ENCODE measurements around the gene SH2D6.

The SH2D6 gene

DNA sequence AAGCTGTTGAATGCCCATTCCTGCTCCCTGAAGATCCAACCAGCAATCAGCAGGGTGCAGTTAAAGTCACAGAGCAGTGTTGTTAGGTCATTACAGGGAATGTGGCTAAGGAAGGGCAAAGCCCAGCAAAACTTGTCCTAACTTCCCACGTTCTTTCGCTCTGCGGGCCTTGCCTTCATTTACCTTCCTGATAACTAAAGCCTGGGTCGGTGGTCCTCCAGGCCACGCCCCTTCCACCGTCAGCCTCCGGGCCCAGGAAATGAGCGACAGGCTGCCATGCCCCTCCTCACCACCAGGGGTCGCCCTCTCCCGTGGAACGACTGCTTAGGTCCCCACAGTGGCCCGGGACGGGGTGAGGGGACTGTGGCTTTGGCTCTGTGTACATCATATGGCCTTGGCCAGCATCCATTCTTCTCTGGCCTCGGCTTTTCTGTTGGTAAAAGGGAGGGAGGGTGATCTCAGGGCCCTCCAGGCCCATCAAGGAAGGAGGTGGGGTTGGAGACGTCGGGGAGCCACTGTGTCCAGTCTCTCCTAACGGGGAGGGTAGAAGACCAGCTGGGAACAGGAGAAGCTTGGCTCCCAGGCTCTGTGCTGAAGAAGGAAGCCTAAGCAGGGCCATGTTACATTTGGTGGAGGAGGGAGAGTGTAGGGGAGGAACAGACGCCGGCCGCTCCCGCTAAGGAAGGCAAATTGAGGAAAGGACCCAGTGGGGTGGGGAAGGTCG is 2.2 kb downstream of the SH2D6 start:
- in situ Hi-C loops (cut with HindIII; ENCODE audit: low sequenced_read_pairs), result loop anchor here (25.0 kb wide), 1 partner anchor 117 kb away; the partner anchor contains the start of gene MAT2A

DNA sequence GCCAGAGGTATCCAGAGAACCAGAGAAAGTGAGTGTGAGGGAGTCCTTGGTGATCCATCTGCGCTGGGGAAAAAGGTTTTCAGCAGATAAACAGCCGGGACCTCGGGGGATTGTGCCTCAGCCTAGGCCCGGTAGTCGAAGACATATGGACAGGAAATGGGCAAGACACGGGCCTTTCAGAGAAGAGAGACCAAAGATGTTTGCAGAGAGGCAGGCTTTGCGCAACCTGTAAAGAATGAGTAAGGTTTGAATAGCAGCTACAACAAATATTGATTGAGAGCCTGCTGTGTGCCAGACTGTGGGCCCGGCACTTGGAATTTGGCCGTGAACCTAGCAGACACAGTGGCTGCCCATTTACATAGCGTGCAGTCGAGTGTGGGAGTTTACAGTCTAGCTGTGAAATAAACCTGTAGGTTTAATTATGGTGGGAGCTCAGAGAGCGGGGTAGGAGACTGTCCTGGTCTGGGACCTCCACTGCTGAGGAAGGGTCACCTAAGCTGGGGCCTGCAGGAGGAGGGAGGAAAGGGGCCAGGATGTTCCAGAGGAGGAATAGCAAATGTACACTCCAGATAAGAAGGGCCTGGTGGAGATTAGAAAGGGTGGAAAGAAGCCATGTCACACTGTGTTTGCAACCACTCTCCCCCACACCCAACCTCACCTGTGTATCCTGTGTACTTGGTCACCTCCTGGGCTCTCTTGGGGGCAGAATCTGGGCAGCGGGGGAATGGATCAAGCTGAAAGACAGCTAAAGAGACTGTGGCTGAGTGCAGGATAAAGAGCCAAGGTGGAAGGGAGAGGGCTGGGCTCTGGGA is 3.0 kb downstream of the SH2D6 start:
- in situ Hi-C loops (cut with HindIII; ENCODE audit: low sequenced_read_pairs), result loop anchor here (25.0 kb wide), 1 partner anchor 116 kb away; the partner anchor contains the start of gene MAT2A

DNA sequence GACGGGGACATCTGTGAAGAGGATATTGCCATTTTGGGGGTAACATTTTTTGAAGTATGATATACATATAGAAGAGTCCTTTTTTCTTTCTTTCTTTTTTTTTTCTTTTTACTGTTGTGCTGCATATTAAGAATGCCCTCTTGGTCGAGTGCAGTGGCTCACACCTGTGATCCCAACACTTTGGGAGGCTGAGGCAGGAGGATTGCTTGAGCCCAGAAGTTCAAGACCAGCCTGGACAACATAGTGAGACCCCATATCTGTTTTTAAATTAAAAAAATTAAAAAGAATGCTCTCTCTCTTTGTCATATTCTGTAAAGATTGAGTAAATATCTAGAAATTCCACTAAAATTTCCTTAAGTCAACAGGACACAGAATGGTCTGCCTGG is 3.6 kb downstream of the SH2D6 start:
- in situ Hi-C loops (cut with HindIII; ENCODE audit: low sequenced_read_pairs), result loop anchor here (25.0 kb wide), 1 partner anchor 115 kb away; the partner anchor contains the start of gene MAT2A

DNA sequence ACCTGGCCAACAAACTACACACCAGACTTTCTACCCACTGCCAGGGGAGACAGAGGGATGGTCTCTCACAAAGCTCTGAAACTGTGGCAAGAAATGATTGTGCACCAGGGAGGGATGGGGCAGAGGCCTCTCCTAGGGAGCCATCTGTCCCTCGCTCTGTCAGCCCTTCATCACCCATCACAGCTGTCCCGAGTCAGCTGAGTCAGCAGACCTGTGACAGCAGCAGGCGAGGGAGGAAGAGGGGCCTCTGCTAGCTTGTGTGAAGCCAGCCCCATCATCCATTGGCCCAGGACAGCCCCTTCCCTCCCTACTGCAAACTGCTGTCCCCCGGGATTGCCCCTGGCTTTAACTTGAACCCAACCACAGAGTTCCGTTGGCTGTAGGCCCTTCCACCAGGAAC is 5.0 kb downstream of the SH2D6 start:
- in situ Hi-C loops (cut with HindIII; ENCODE audit: low sequenced_read_pairs), result loop anchor here (25.0 kb wide), 1 partner anchor 114 kb away; the partner anchor contains the start of gene MAT2A

DNA sequence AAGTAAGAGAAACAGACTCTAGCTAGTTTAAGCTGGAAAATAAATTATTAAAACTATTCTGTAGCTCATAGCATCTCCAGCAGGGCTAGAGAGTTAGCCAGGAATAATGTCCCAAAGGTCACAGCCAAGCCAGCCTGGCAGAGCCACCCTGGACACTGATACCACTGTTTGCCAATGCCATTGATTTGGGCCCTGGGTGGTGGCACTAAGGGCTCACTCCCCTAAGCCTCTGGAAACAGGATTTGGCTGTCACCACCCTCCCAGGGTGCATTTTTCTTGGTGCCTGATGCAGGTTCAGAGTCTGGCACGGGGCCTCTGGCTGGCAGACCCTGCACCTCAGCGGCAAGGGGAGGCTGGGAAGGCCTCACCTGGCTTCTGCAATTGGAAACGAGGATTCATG is 7.1 kb downstream of the SH2D6 start:
- in situ Hi-C loops (cut with HindIII; ENCODE audit: low sequenced_read_pairs), result no loop called here

DNA sequence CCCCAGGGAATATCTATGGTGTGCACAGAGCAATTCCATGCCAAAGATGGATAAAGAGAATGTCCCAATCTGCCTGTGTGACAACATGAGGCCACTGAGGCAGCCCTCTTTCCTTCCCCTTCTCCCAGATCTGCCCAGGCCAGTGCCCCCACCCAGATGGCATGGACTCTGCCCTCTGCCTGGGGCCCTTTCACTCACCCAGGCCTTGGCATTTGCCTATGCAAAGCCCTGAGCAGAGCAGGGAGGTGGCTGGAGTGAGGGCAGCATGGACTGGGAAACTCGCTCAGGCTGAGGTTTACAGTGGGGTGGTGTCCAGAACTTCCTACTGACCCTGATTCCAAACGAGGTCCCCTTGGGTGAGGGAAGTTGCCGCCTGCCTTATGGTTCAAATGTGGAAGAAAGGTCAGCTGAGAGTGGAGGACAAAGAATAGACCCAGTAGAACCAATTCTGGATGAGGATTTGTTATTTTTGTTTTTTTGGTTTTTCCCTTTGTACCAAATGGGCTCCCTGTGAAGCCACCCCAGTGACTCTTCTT is 8.9 kb downstream of the SH2D6 start:
- in situ Hi-C loops (cut with HindIII; ENCODE audit: low sequenced_read_pairs), result no loop called here

DNA sequence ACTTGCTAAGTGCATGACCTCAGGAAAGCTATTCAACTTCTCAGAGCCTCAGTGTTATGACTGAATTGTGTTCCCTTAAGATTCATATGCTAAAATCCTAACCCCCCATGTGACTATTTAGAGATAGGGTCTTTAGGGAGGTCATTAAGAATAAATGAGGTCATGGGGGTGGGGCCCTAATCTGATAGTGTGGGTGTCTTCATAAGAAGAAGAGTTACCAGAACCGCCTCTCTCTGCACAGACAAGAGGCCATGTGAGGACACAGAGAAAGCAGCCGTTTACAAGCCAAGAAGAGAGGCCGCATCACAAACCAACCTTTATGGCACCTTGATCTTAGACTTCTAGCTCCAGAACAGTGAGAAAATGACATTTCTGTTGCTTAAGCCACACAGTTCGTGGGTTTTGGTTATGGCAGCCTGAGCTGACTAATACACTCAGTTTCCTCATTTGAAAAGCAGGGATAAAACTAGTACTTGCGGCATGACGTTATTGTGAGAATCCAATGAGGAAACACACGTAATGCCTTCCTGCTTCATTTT is 9.9 kb downstream of the SH2D6 start:
- in situ Hi-C loops (cut with HindIII; ENCODE audit: low sequenced_read_pairs), result no loop called here

DNA sequence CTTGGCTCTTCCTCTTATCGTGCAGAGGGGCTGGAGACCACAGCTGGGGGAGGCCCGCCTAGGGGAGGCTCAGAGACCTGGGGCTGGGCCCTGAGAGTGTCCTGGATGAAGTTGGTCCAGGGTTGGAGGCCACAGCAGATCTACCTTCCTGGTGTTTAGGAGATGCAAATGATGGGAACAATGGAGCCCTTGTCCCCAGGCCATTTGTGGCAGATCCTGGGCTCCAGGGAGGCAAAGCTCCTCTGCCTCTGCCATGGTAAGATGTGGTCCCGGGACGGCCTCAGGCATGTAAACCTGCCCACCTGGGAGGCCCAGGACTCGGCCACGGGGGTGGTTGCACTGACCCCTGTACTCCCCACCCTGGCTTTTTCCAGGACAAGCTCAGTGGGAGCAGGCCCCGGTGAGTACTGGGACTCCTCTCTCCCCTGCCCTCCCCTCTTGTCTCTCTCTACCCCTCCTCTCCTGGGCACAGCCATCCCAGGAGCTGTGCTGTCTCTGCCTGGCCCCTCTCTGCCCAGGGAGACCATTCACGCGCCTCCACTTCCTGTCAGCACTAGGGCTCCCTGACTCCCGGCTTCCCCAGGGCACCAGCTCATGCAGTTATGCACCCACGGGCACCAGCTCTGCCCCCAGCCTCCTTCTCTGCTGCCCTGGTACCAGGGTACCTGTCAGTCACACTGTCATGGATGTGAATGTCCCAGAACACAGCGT is 10.9 kb downstream of the SH2D6 start:
- in situ Hi-C loops (cut with HindIII; ENCODE audit: low sequenced_read_pairs), result no loop called here

DNA sequence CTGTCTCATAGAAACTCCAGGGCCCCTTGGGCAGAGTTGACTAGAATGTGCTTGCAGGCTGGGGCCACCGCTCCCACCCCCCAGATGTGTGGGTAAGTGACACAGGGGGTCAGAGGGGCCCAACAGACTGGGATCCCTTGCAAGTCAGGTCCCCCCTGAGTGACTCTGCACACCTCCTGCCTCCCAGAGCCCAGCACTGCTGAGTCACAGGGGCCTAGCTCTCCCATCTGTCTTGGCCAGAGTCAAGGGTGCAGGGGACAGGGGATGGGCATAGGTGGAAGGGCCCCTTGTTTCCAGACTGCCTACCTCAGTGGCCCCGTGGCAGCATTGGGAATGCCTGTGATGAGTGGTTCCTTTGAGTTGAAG is 11.4 kb downstream of the SH2D6 start:
- in situ Hi-C loops (cut with HindIII; ENCODE audit: low sequenced_read_pairs), result no loop called here

DNA sequence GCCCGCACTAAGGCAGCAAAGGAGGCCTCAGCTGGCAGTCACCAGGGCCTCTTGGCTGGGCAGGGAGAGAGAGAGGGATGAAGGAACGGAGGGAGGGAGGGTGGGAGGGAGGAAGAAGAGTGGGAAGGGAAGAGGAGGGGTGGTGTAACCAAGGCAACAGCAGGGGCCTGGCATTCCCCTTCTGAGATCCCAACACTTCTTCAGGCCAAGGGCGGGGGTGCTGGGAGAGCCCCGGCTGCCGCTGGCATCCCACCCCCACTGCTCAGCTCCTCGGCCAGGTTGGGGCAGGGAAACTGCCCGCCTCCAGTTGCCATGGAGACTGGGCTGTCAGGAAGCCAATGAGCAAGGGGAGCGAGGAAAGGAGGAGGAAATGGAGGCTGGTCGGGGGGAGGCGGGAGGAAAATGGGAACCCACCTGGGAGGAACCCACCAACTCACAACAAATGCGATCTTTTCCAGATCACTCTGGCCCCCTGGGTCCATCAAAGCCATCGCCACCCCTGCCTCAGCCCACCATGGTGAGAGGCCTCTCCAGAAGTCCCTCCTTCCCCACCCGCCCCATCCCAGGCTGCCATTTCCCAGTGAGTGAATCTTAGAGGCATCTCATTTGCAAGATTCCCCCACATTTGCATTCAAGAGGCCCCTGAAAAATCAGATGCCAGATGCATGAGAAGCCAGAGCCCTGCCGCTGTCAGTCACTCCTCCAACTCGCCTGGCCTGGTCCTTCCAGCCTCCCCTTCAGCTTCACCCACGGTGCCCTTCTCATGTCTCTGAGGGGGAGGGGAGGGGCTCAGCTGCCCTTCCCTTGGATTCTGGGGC is 12.4 kb downstream of the SH2D6 start:
- in situ Hi-C loops (cut with HindIII; ENCODE audit: low sequenced_read_pairs), result no loop called here

DNA sequence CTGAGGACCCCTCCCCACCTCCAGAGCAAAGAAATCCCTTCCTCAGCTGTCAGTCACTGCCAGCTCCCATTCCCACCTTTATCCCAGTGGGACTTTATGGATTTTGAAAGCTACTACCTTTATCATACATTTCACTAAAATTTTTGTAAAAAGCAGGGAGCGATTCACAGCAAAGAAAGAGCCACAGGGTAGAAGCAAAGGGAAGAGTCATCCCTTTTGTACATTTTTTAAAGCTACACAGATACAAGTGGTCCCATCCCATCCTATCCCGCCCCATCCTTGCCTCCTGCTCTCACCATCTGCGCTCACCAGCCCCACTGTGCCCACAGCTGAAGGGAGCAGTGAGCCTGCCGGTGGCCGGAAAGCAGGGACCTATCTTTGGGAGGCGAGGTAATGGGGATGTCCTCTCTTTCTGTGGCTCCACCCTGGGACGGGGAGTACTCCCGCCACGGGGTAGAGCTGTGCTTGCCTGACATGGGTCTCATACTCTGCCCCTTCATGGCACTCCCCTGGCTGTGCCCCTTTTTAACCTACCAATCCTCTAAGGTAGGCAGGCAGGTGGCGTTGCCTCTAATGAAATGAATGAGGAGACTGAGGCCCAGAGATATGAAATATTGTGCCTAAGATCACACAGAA is 13.2 kb downstream of the SH2D6 start:
- in situ Hi-C loops (cut with HindIII; ENCODE audit: low sequenced_read_pairs), result no loop called here

DNA sequence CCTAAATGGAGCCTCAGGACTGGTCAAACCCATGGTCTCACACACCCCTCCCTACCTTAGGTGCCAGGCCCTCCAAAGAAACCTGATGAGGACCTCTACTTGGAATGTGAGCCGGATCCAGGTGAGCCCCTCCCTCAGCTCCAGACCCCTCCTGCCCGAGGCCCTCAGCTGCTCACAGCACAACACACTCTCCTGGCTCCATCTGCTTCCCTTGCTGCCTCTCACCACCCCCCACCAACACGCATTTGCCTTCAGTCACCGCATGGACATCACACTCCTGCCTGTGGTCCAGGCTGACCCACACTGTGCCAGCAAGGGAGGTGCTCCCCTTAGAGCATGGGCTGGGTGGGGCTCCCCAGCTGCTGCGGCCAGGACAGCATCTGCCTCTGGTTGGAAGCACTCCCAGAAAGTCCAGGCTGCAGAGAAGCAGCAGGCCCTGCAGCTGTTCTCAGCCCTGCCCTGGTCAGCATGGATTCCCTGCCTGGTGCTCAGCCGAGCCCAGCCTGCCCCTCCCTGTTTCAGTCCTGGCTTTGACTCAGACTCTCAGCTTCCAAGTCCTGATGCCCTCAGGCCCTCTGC is 15.1 kb downstream of the SH2D6 start:
- in situ Hi-C loops (cut with HindIII; ENCODE audit: low sequenced_read_pairs), result no loop called here

DNA sequence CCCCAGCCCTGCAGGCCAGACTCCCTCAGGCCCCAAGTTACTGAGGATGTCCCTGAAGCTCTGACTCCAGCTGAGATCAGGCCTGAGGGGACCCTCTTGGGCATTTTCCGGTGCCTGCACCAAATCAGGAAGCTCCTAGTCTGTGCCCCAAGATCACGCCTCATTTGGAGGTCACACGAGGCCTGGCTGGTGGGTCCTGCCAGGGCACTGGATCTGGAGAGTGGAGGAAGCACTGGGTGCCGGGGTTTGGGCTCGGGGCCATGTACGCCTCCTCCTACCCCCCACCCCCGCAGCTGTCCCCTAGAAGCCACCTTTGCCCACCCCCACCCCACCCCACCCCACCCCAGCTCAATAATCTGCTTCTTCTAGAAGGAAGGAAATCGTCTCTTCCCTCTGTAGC is 16.2 kb downstream of the SH2D6 start:
- in situ Hi-C loops (cut with HindIII; ENCODE audit: low sequenced_read_pairs), result no loop called here

DNA sequence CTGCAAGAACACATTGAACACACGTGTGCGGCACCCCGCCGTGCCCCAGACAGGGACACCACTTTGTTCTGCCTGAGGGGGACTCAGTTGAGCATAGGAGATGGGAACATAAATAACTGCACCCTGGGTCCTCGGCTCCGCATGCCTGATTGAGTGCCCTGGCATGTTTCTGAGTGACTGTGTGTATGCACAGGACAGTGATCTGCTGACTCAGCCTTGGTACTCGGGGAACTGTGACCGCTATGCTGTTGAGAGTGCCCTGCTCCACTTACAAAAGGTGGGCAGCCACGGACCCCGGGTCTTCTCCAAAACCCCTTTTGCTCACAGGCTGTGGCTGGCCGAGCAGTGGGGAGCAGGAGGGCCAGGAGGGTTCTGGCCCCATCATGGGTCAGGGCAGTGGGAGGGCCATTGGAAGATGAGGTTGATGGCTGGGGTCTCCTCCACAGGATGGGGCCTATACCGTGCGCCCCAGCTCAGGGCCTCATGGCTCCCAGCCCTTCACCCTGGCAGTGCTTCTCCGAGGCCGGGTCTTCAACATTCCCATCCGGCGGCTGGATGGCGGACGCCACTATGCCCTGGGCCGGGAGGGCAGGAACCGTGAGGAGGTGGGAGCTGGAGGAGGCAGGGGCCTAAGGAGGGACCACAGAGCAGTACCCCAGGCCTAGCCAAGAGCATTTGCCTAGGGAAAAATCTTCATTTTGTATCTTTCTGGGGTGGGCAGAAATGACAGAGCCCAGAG is 16.9 kb downstream of the SH2D6 start:
- in situ Hi-C loops (cut with HindIII; ENCODE audit: low sequenced_read_pairs), result no loop called here

DNA sequence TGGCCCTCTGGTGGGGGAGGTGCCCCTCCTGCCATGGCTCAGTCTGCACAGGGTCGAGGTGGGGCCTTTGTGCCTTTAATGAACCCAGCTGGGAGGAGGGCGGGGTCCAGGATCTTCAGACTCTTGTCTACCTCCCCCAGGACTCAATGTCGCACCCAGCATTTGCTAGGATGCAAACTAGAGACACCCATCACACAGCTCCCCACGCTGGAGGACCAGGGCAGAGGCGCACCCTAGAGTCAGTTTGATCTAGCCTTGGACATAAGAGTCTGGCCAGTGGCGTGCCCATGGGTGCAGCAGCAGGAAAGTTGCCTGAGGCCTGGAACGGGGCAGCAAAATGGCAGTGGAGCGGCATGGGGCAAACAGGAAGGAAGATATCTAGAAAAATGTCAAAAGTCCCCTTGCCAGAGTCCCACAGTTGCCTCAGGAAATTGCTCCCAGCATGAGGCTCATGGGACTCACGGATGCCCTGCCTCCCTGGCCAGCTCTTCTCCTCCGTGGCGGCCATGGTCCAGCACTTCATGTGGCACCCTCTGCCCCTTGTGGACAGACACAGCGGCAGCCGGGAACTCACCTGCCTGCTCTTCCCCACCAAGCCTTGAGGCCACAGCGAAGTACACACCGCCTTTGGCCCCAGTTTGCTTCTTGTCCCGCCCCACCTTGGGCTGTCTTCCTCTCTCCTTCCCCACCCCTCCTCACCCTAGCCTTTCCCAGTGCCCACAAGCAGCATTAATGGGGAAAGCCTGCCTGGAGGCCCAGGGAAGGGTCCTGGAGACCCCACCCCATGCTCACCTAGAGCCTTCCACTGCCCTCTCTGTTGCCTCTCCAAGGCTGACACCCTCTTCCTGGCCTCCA is 17.7 kb downstream of the SH2D6 start:
- in situ Hi-C loops (cut with HindIII; ENCODE audit: low sequenced_read_pairs), result no loop called here

DNA sequence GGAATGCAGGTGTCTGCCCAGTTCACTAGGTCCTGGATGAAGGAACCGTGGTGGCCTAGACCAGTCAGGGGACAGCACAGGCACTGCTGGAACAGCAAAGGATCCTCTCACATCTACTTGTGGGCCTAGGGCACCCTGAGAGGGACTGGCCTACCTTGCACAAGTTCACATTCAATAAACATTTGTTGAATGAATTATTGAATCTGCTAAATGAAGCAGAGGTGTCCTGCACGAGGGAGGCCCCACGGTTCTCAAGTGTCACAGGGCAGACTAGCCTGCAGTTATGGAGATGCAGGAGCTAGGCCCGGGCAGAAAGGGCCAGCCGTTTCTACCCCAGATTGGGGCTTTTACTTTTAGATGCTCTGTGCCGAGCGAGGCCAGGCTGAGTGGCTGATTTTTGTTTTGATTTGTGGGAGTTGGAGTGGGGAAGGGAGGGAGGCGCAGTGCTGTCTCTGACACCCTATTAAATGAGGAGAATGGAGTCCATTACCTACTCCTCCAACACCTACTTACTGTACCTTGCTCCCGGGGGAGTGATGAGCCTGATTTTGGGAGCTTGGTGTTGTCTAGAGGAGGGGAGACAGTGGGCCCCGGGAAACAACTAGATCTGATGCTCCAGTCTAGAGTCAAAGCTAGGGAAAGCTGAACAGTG is 18.4 kb downstream of the SH2D6 start:
- in situ Hi-C loops (cut with HindIII; ENCODE audit: low sequenced_read_pairs), result no loop called here

DNA sequence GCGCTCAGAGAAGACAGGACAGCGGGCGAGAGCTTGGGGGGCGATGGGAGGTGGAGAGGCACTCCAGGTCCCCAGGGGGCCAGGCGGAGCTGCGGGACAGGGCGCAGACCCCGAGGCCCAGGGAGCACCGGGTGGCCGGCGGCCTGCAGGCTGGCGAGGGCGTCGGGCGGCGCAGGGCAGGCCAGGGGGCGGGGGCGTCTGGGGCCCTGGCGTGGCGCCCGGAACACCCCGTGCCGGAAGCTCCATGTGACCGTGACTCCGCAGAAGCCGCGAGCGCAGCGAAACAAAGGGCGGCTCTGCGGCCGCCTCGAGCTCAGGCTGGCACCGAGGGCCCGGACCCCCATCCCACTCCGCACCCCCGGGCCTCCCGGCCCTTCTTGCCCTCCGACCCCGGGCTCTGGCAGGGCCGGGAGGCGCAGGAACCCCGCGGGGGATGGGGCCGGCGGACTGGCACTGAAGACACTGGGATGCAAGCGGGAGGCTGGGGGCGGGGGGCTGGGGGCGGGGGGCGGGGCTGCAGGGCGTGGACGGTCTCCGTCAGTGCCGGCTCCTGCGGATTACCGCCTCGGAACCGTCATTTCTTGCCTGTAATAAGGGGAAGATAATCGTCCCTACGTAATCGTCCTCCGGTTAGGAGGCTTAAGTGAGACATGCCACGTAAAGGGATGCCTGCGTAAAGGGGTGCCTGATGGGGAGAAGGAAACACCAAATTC is 19.1 kb downstream of the SH2D6 start:
- in situ Hi-C loops (cut with HindIII; ENCODE audit: low sequenced_read_pairs), result no loop called here
